Transverse colon (tissue), 4 donors: ENCODE results near the gene FANCC.

Source experiments
- EP300 ChIP-seq: sonication (generic); formaldehyde crosslinking; IDR thresholded peaks from one replicate; pipeline ENCODE4 v1.6.1; 2017; ENCODE audit warnings: antibody characterized with exemption, low read depth
- POLR2AphosphoS5 ChIP-seq, 3 donors: sonication (generic); formaldehyde crosslinking; IDR thresholded peaks; one replicate each; pipeline ENCODE4 v1.6.1; 2016; ENCODE audit warnings: antibody characterized with exemption in 3 of 3
- TF ChIP-seq, protein P1 (sequence below), 5 experiments: fragments of 200-600 bp in 3 of 5; fragments of 450-650 bp in 2 of 5; sonication (generic) in 3 of 5; IDR thresholded peaks; 1 replicate in 2 of 5; 2 replicates in 3 of 5; pipeline ENCODE4 v1.5.1; 2016 to 2017; ENCODE audit warnings: antibody characterized with exemption in 5 of 5, inconsistent platforms in 3 of 5, mild to moderate bottlenecking in 2 of 5, moderate library complexity in 1 of 5

DNA sequence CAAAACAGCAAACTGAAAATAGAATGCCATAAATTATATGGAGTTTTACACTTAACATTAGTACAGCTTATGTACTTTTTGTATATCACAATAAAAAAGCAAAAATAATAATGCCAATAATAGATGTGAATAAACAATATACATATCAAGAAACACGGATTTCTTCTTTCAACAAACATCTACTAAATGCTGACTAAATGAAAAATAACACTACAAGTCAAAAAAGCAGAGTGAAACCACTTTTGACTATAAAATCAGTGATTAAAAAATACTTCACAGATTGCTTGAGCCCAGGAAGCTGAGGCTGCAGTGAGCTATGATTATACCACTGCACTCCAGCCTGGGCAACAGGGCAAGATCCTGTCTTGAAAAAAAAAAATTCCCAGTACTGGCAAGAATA is 32.2 kb downstream of the FANCC start:
- TF ChIP-seq, protein P1, sequence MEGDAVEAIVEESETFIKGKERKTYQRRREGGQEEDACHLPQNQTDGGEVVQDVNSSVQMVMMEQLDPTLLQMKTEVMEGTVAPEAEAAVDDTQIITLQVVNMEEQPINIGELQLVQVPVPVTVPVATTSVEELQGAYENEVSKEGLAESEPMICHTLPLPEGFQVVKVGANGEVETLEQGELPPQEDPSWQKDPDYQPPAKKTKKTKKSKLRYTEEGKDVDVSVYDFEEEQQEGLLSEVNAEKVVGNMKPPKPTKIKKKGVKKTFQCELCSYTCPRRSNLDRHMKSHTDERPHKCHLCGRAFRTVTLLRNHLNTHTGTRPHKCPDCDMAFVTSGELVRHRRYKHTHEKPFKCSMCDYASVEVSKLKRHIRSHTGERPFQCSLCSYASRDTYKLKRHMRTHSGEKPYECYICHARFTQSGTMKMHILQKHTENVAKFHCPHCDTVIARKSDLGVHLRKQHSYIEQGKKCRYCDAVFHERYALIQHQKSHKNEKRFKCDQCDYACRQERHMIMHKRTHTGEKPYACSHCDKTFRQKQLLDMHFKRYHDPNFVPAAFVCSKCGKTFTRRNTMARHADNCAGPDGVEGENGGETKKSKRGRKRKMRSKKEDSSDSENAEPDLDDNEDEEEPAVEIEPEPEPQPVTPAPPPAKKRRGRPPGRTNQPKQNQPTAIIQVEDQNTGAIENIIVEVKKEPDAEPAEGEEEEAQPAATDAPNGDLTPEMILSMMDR (IDR thresholded peaks at IDR 0.05) = no peak
- TF ChIP-seq POLR2AphosphoS5 (IDR thresholded peaks at IDR 0.05) (no peak), EP300 (no peak)
